GM23338 (cell line): ENCODE data around the gene NFYB. TPM values are rescaled to one million over a fixed set of nuclear protein-coding genes. Genes with fewer than 3 reads are reported as not detected.

Experiments used
- ATAC-seq: fragments of 200-7000 bp; cut with Tn5 transposase; 3 replicates; pipeline ENCODE4 v1.9.1; 2020
- DNase-seq: peaks from one replicate; pipeline ENCODE4 v3.0.0-alpha.2; 2015; ENCODE audit warnings: low spot score
- H2AFZ ChIP-seq: fragments of 200-600 bp; sonication (generic); 2 replicates; pipeline ENCODE4 v1.8.0; 2016; ENCODE audit warnings: antibody characterized with exemption, mild to moderate bottlenecking, moderate library complexity
- H3F3A ChIP-seq: fragments of 200-600 bp; sonication (generic); replicated peaks from 2 replicates; pipeline ENCODE4 v1.8.0; 2017; ENCODE audit warnings: antibody characterized with exemption, mixed run types, low read depth
- H3K27ac ChIP-seq: fragments of 200-600 bp; sonication (generic); 2 replicates; pipeline ENCODE4 v1.6.1; 2016; ENCODE audit warnings: low read depth
- H3K27me3 ChIP-seq: fragments of 200-600 bp; sonication (generic); 2 replicates; pipeline ENCODE4 v1.8.0; 2016; ENCODE audit warnings: mild to moderate bottlenecking, mixed run types, moderate library complexity; ENCODE audit not compliant: insufficient read depth
- H3K36me3 ChIP-seq: fragments of 200-600 bp; sonication (generic); 2 replicates; pipeline ENCODE4 v1.8.0; 2016; ENCODE audit warnings: mild to moderate bottlenecking; ENCODE audit not compliant: insufficient read depth
- H3K4me1 ChIP-seq: fragments of 200-600 bp; sonication (generic); 2 replicates; pipeline ENCODE4 v1.8.0; 2016; ENCODE audit warnings: mild to moderate bottlenecking, moderate library complexity; ENCODE audit not compliant: insufficient read depth
- H3K4me2 ChIP-seq: fragments of 200-600 bp; sonication (generic); 2 replicates; pipeline ENCODE4 v1.7.1; 2017; ENCODE audit warnings: mixed run types
- H3K4me3 ChIP-seq: fragments of 200-600 bp; sonication (generic); 2 replicates; pipeline ENCODE4 v1.6.1; 2016; ENCODE audit warnings: mixed run types
- H3K79me2 ChIP-seq: fragments of 200-600 bp; sonication (generic); replicated peaks from 2 replicates; pipeline ENCODE4 v1.8.0; 2017; ENCODE audit warnings: mild to moderate bottlenecking; ENCODE audit not compliant: insufficient read depth
- H3K9me2 ChIP-seq: fragments of 200-600 bp; sonication (generic); 2 replicates; pipeline ENCODE4 v1.8.0; 2017; ENCODE audit not compliant: insufficient read depth
- H4K20me1 ChIP-seq: fragments of 200-600 bp; sonication (generic); replicated peaks from 2 replicates; pipeline ENCODE4 v1.8.0; 2017; ENCODE audit warnings: mild to moderate bottlenecking; ENCODE audit not compliant: insufficient read depth
- H3K27ac Mint-ChIP-seq: 2 replicates; pipeline ENCODE4 v1.8.0; 2020; ENCODE audit warnings: inconsistent platforms, mild to moderate bottlenecking, moderate library complexity, mixed read lengths
- H3K27me3 Mint-ChIP-seq: 3 replicates; pipeline ENCODE4 v1.8.0; 2022; ENCODE audit warnings: low read depth, mild to moderate bottlenecking, moderate library complexity, mixed read lengths, inconsistent platforms; ENCODE audit not compliant: insufficient read depth, poor library complexity
- H3K36me3 Mint-ChIP-seq: 3 replicates; pipeline ENCODE4 v1.8.0; 2021; ENCODE audit warnings: low read depth, mild to moderate bottlenecking, inconsistent platforms, moderate library complexity, mixed read lengths
- H3K4me1 Mint-ChIP-seq: 3 replicates; pipeline ENCODE4 v1.8.0; 2020; ENCODE audit warnings: mild to moderate bottlenecking, inconsistent platforms, mixed read lengths
- H3K4me3 Mint-ChIP-seq: 3 replicates; pipeline ENCODE4 v1.8.0; 2021; ENCODE audit warnings: moderate library complexity, mild to moderate bottlenecking, inconsistent platforms, mixed read lengths
- H3K9me3 Mint-ChIP-seq: 3 replicates; pipeline ENCODE4 v1.8.0; 2020; ENCODE audit warnings: moderate library complexity, mild to moderate bottlenecking, inconsistent platforms, mixed read lengths
- CTCF ChIP-seq, 2 experiments: fragments of 200-600 bp in 1 of 2; sonication (generic) in 1 of 2; conservative IDR thresholded peaks; 2 replicates each; pipeline versions ENCODE4 v1.5.1 to v1.6.1; 2016 to 2017; ENCODE audit warnings: antibody characterized with exemption in 2 of 2, low read depth in 2 of 2, mild to moderate bottlenecking in 2 of 2, moderate library complexity in 1 of 2
- ETS1 ChIP-seq: IDR thresholded peaks from 2 replicates; pipeline ENCODE4 v1.6.1; 2016; ENCODE audit warnings: antibody characterized with exemption
- EZH2 ChIP-seq: fragments of 200-600 bp; sonication (generic); IDR thresholded peaks from one replicate; pipeline ENCODE4 v1.8.0; 2017; ENCODE audit warnings: antibody characterized with exemption, mild to moderate bottlenecking, low read depth; ENCODE audit not compliant: unreplicated experiment
- NANOG ChIP-seq: IDR thresholded peaks from 2 replicates; pipeline ENCODE4 v1.6.1; 2016; ENCODE audit warnings: antibody characterized with exemption, borderline replicate concordance
- ZNF462 ChIP-seq: fragments of 250-450 bp; sonication (Bioruptor Pico); IDR thresholded peaks from 2 replicates; pipeline ENCODE4 v1.5.0; 2020; ENCODE audit warnings: mild to moderate bottlenecking, moderate library complexity
- polyA plus RNA-seq: library from polyadenylated mRNA; unstranded; fragments of >200 nt; fragmentation: Nextera tagmentation; extraction: Ambion mirVana; gene quantifications from 2 replicates; pipeline ENCODE4 v1.2.1, GENCODE V29; 2016
- total RNA-seq: library from RNA; depleted of rRNA; stranded (reverse); fragments of >200 nt; shearing (Covaris generic); gene quantifications from 2 replicates; pipeline ENCODE4 v1.2.3, GENCODE V29; 2014

NFYB gene
- total and polyA plus RNA-seq, 2 experiments from 2014 or later: 32.7 to 67.2 TPM

- Histone ChIP-seq H3K9me2 (no peaks in the 10 kb centered on the region), H3K4me2 (peak overlapping the region; percentile 6), H3F3A (no peaks in the 10 kb centered on the region), H3K79me2 (no peaks in the 10 kb centered on the region), H3K4me3 (no peak overlapping the region), H4K20me1 (no peaks in the 10 kb centered on the region), H3K27ac (no peak overlapping the region), H3K27me3 (no peaks in the 10 kb centered on the region), H2AFZ (no peak overlapping the region), H3K36me3 (peaks cover 31% of the 10 kb centered on the region), H3K4me1 (peaks cover 15% of the 10 kb centered on the region)
- Mint-ChIP-seq H3K36me3 (peaks cover 63% of the 10 kb centered on the region), H3K27me3 (no peaks in the 10 kb centered on the region), H3K27ac (peak overlapping the region; percentile 22), H3K9me3 (no peaks in the 10 kb centered on the region), H3K4me1 (peaks cover 12% of the 10 kb centered on the region; the same call in 2 of the 3 replicates), H3K4me3 (no peak overlapping the region)
- no peak for DNase-seq
- ATAC-seq: peak; percentile 42
- TF ChIP-seq ETS1 (no peak), CTCF (conservative IDR thresholded peaks at IDR 0.05; ENCODE audit: low read depth in 2 of 2) (no peak), EZH2 (no peak), NANOG (no peak), ZNF462 (CRISPR knock-in tag) (no peak)
These were observed 17.0 kb downstream of the NFYB start for GRCh38 chr12:104121001-104121400.
